Epithelial cell of esophagus (primary cell): ENCODE measurements around the gene MAP3K4.

Experiments
- DNase-seq: peaks from one replicate; pipeline ENCODE4 v3.0.0; 2010; ENCODE audit warnings: low read depth
- H3K4me3 ChIP-seq: 2 replicates; pipeline ENCODE4 v1.5.1; 2011; ENCODE audit warnings: mild to moderate bottlenecking, low read length, control low read depth
- TF ChIP-seq, protein P1 (sequence below): IDR thresholded peaks from 2 replicates; pipeline ENCODE4 v1.5.1; 2011; ENCODE audit warnings: low read depth, mild to moderate bottlenecking, low read length, control low read depth, inconsistent platforms; ENCODE audit not compliant: insufficient read depth; ENCODE audit errors: missing control alignments

MAP3K4 gene

DNA sequence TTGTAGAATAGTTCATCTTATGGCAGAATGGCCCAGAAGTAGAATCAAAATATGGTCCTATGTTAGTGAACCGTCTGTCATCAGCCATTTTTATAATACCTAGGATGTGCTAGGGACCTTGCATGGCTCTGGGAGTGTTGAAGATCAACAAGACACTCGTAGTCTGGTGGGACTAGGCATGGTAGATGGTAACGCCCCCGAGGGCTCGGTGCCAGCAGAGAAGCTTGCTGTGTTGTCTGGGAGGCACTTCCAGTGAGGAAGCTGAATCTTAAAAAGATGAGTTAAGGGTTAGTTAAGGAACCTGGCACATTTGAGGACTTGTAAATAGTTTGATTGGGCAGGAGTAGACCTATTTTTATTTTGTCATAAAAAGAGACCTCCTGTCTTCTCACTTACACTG is 82.4 kb downstream of the MAP3K4 start:
- H3K4me3 ChIP-seq, result no peak overlapping the region
- TF ChIP-seq, protein P1, sequence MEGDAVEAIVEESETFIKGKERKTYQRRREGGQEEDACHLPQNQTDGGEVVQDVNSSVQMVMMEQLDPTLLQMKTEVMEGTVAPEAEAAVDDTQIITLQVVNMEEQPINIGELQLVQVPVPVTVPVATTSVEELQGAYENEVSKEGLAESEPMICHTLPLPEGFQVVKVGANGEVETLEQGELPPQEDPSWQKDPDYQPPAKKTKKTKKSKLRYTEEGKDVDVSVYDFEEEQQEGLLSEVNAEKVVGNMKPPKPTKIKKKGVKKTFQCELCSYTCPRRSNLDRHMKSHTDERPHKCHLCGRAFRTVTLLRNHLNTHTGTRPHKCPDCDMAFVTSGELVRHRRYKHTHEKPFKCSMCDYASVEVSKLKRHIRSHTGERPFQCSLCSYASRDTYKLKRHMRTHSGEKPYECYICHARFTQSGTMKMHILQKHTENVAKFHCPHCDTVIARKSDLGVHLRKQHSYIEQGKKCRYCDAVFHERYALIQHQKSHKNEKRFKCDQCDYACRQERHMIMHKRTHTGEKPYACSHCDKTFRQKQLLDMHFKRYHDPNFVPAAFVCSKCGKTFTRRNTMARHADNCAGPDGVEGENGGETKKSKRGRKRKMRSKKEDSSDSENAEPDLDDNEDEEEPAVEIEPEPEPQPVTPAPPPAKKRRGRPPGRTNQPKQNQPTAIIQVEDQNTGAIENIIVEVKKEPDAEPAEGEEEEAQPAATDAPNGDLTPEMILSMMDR, result no peak
- DNase-seq, result no peak

DNA sequence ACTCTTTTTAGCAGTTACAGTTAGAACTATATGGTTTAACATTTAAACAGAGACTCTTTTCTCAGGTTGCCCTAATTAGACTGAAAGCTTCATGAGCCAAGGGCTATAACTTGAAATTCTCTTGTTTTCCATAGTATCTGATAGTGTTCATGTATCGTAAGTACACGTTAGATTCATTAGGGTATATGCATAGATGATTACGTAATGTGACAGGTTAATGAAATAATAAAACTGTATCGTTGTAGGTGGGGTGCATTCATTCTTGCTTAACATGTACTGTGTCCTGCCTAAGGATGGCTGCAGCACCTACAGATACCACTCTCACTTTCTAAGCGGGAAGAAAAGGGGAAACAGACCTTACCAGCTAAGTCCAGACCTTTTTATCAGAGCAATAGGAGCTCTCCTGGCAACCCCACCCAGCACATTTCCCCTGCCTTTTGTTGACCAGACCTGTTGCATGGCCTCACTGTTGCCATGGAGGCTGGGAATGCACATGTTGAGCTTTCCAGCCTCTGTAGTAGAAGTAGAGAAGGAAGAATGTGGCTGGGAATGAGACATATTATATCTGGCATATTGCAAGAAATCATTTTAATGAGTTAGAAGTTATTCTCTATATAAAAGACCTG is 83.0 kb downstream of the MAP3K4 start:
- TF ChIP-seq, protein P1, result no peak
- no peak overlapping the region for H3K4me3 ChIP-seq

DNA sequence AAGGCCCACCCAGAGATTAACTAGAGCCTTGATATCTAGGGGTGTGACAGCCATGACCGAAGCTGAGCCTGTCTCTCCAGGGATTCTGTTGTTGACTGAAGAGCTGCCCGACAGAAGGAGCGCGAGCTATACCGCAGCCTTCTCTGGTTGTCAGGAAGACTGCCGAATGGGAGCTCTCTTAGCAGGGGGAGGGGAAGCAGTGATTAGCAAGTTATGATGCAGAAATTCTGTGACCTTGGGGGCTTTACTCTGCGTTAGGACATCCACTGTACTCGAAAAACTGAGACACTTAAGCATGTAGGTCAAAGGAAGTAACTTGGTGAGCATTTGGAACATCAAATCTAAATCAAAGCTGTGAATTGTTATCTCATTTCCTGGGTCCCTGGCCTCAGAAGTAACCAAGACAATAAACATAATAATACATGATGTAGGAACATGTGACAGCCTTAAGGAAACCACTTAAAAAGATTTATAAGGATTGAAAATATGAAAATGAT is 84.7 kb downstream of the MAP3K4 start:
- DNase-seq, result no peak
- TF ChIP-seq, protein P1, result no peak
- H3K4me3 ChIP-seq, result no peak overlapping the region

More for the DNA sequence above, 83.0 kb downstream of the MAP3K4 start:
- DNase-seq, result no peak

DNA sequence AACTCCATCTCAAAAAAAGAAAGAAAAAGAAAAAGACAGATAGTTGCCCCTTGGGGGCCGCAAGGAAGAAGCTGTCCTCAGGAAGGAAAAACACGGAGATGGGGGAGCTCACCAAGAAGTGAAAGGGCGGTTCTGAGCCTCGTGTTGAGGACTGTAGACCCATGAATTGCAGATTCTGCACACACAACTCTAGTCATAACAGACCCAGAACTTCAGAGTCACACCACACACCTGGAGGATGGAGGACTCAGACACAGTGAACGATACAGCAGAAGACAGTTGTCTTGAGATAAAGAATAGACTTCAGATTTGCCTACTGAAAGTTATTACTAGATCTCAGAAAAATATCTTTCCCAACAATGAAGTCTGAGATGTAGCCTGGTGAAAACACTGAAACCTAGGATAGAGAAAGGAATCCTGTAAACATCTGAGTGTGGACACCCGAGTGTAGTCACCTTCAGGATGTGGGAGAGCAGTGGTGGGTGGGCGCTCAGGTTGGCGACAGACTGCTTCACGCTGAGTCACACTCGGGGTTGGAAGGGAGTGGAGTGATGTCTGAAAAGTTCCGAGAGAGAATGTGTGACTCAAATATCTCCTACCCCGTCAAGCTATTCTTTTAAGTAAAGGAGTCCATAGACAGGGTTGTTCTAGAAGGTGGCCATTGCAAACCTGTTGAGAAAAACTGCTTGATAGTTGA is 88.1 kb downstream of the MAP3K4 start:
- no peak overlapping the region for H3K4me3 ChIP-seq
- TF ChIP-seq, protein P1, result no peak
- DNase-seq, result peak; percentile 88

DNA sequence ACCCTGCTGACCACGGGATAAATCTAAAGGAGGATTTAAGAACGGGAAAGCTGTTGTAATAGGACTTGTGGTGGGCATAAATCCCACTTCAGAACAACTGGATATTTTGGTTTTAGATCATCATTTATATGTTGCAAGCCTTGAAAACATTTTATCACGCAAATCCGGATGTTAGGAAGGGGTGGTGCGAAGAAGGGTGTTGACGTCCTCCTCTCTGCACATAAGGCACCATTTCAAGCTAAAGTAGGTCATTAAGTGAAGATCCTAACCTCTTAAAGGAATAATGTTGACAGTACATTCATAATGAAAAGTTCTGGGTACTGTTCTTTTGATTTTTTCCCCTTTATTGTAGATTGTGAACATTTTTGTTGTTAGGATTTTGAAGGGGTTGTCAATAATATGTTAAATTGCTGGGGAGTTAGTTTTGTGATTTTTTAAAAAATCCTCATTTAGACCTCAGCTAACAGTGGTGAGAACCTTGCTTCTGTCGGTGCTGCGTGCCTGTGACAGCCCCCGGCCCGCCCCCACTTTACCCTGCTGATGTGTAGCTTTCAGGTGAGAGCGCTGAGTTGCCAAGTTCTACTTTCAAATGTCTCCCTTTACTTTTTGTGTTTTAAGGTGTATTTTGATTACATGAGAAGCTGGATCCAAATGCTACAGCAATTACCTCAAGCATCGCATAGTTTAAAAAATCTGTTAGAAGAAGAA is 88.8 kb downstream of the MAP3K4 start:
- H3K4me3 ChIP-seq, result no peak overlapping the region
- DNase-seq, result no peak
- TF ChIP-seq, protein P1, result no peak

DNA sequence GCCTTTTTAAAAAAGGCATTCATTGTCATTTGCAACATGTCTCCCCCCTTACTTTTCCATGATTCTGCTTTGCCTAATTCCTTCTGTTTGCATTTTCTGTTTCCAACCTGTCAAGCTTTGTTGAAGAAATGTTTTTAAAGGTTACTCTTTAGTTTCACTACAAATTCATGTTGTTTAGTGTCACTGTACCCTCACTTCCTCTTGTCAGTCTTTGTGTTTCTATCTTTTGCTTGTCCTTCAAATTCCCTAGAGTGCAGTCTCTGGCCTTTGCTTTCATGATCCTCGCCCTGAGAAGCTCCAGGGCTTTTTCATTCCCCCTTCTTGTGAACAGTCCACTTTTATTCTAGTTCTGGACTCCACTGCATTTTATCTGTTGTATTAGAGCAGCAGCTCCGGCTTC is 90.6 kb downstream of the MAP3K4 start:
- TF ChIP-seq, protein P1, result no peak
- H3K4me3 ChIP-seq, result no peak overlapping the region

More for the DNA sequence above, 90.6 kb downstream of the MAP3K4 start:
- no peak for DNase-seq
